GM12878 (cell line): ENCODE results near the gene IGSF8. TPM values are rescaled to one million over a fixed set of nuclear protein-coding genes. Genes with fewer than 3 reads are reported as not detected.

ENCODE experiments used
- ATAC-seq: fragments of 200-7000 bp; cut with Tn5 transposase; 3 replicates; pipeline ENCODE4 v1.9.1; 2020; ENCODE audit warnings: mild to moderate bottlenecking, moderate library complexity
- Bru-seq: library from RNA; stranded (reverse); fragments of 400-500 nt; gene quantifications from one replicate; lab custom pipeline; 2021; lab: Mats Ljungman, UMichigan
- BruChase-seq, 2 experiments: library from RNA; stranded (reverse); fragments of 400-500 nt; gene quantifications; one replicate each; lab custom pipeline; 2021; lab: Mats Ljungman, UMichigan
- BruUV-seq: library from RNA; stranded (reverse); fragments of 400-500 nt; replicated peaks from 2 replicates; lab custom pipeline; 2021; lab: Mats Ljungman, UMichigan
- CTCF ChIA-PET: fragments of 300-600 bp; sonication (Branson Sonifier 250); formaldehyde crosslinking; extraction: SDS; loops from one replicate; lab custom pipeline; 2021; ENCODE audit warnings: inconsistent platforms; lab: Yijun Ruan, JAX
- POLR2A ChIA-PET: fragments of 350-600 bp; formaldehyde crosslinking; extraction: SDS; loops from one replicate; lab custom pipeline; 2021; ENCODE audit warnings: inconsistent platforms; lab: Charles Lee
- RAD21 ChIA-PET: fragments of 300-600 bp; sonication (Branson Sonifier 250); formaldehyde crosslinking; loops from one replicate; lab custom pipeline; 2023; ENCODE audit warnings: antibody characterized with exemption; ENCODE audit not compliant: unreplicated experiment; lab: Charles Lee
- SMC1A ChIA-PET: fragments of 300-600 bp; sonication (Branson Sonifier 250); formaldehyde crosslinking; loops from one replicate; lab custom pipeline; 2023; ENCODE audit not compliant: unreplicated experiment, uncharacterized antibody; lab: Charles Lee
- DNase-seq: peaks from one replicate; pipeline ENCODE4 v3.0.0-alpha.2; 2011; ENCODE audit warnings: low read depth, low spot score
- FAIRE-seq: peaks from 3 replicates; lab custom pipeline; 2011; peaks lifted over from hg19 to GRCh38; lab: Jason Lieb, UNC
- H2AFZ ChIP-seq: 2 replicates; pipeline ENCODE4 v1.6.0; 2011; ENCODE audit warnings: low read depth, low read length, control low read depth; ENCODE audit not compliant: control insufficient read depth
- H3K27ac ChIP-seq: 2 replicates; pipeline ENCODE4 v1.5.1; 2011; ENCODE audit warnings: control low read depth; ENCODE audit not compliant: control insufficient read depth, insufficient read depth
- H3K27me3 ChIP-seq, 2 experiments: replicated peaks in 1 of 2; 2 replicates each; pipeline versions ENCODE4 v1.6.0 to v1.6.1; 2011; ENCODE audit warnings: low read length in 1 of 2; ENCODE audit not compliant: control insufficient read depth in 2 of 2, insufficient read depth in 2 of 2
- H3K36me3 ChIP-seq, 2 experiments: 2 replicates each; pipeline ENCODE4 v1.5.1; 2011; ENCODE audit warnings: low read length in 1 of 2; ENCODE audit not compliant: control insufficient read depth in 2 of 2, insufficient read depth in 2 of 2
- H3K4me1 ChIP-seq: 2 replicates; pipeline ENCODE4 v1.6.1; 2011; ENCODE audit warnings: mild to moderate bottlenecking, low read length, moderate library complexity, mixed read lengths; ENCODE audit not compliant: control insufficient read depth, insufficient read depth
- H3K4me2 ChIP-seq: 2 replicates; pipeline ENCODE4 v1.6.0; 2011; ENCODE audit warnings: control low read depth; ENCODE audit not compliant: control insufficient read depth, insufficient read depth
- H3K4me3 ChIP-seq: fragments of 200-600 bp; sonication (generic); 2 replicates; pipeline ENCODE4 v1.5.1; 2016
- H3K79me2 ChIP-seq: 2 replicates; pipeline ENCODE4 v1.6.0; 2011; ENCODE audit warnings: low read length; ENCODE audit not compliant: control insufficient read depth, insufficient read depth
- H3K9ac ChIP-seq: 2 replicates; pipeline ENCODE4 v1.8.0; 2011; ENCODE audit warnings: low read length, control low read depth, mixed read lengths; ENCODE audit not compliant: control insufficient read depth, insufficient read depth
- H3K9me3 ChIP-seq: replicated peaks from 3 replicates; pipeline ENCODE4 v1.5.1; 2011; ENCODE audit warnings: mild to moderate bottlenecking, low read length; ENCODE audit not compliant: control insufficient read depth, insufficient read depth
- H4K20me1 ChIP-seq: 2 replicates; pipeline ENCODE4 v1.6.0; 2011; ENCODE audit not compliant: control insufficient read depth, insufficient read depth
- CREM ChIP-seq: IDR thresholded peaks from 2 replicates; pipeline ENCODE4 v1.6.1; 2014; ENCODE audit warnings: antibody characterized with exemption, low read depth
- GATAD2B ChIP-seq: fragments of 450-650 bp; conservative IDR thresholded peaks from 2 replicates; pipeline ENCODE4 v1.6.1; 2017; ENCODE audit warnings: low read depth, mild to moderate bottlenecking, moderate library complexity
- IKZF1 ChIP-seq: fragments of 450-650 bp; conservative IDR thresholded peaks from 2 replicates; pipeline ENCODE4 v1.6.1; 2017; ENCODE audit warnings: antibody characterized with exemption, mild to moderate bottlenecking
- JUNB ChIP-seq: IDR thresholded peaks from 2 replicates; pipeline ENCODE4 v1.6.1; 2016; ENCODE audit warnings: antibody characterized with exemption, mild to moderate bottlenecking
- MEF2B ChIP-seq: fragments of 450-650 bp; IDR thresholded peaks from 2 replicates; pipeline ENCODE4 v1.6.1; 2018; ENCODE audit warnings: mild to moderate bottlenecking, moderate library complexity; ENCODE audit not compliant: partially characterized antibody, poor library complexity, severe bottlenecking
- NRF1 ChIP-seq: conservative IDR thresholded peaks from 2 replicates; pipeline ENCODE4 v1.6.1; 2011; ENCODE audit warnings: mild to moderate bottlenecking, low read depth, low read length, improper control_type of control experiment
- PAX5 ChIP-seq: IDR thresholded peaks from 2 replicates; pipeline ENCODE4 v1.6.1; 2011; ENCODE audit warnings: low read depth, low read length, borderline replicate concordance
- POLR2A ChIP-seq: IDR thresholded peaks from 2 replicates; pipeline ENCODE4 v1.6.1; 2011; ENCODE audit warnings: low read depth, mild to moderate bottlenecking, low read length
- SMAD5 ChIP-seq: IDR thresholded peaks from 2 replicates; pipeline ENCODE4 v1.6.1; 2016; ENCODE audit warnings: antibody characterized with exemption, low read depth
- SP1 ChIP-seq: IDR thresholded peaks from one replicate; pipeline ENCODE4 v1.6.1; 2011; ENCODE audit warnings: low read depth, low read length
- SRF ChIP-seq, 2 experiments: IDR thresholded peaks; 2 replicates each; pipeline ENCODE4 v1.6.1; 2011; ENCODE audit warnings: low read depth in 2 of 2, low read length in 2 of 2, mild to moderate bottlenecking in 1 of 2, moderate library complexity in 1 of 2
- SUPT20H ChIP-seq: IDR thresholded peaks from 2 replicates; pipeline ENCODE4 v1.6.1; 2011; ENCODE audit warnings: low read depth, mild to moderate bottlenecking, low read length, moderate library complexity, borderline replicate concordance; ENCODE audit not compliant: control insufficient read depth
- WGBS: methylation state at CpG from one replicate; pipeline ENCODE4 v1.1.6; 2016; ENCODE audit warnings: low lambda C conversion rate; ENCODE audit not compliant: insufficient replicate concordance, insufficient coverage; ENCODE audit errors: missing lambda C conversion rate; 5-methylcytosine and 5-hydroxymethylcytosine counted together
- in situ Hi-C: fragments of 300-500 bp; cut with MboI; formaldehyde crosslinking; loops from 9 replicates; pipeline ENCODE4 v1.14.3; 2018; ENCODE audit warnings: mixed read lengths
- intact Hi-C: fragments of 100-400 bp; cut with micrococcal nuclease; formaldehyde crosslinking; loops from one replicate; pipeline ENCODE4 v1.14.2; 2022; ENCODE audit not compliant: unreplicated experiment
- long read RNA-seq, 2 experiments: library from polyadenylated mRNA; unstranded; transcript quantifications; one replicate each; pipeline ENCODE4 v2.0.0, GENCODE V29; 2019 to 2020
- polyA minus RNA-seq, 3 experiments: library from RNA; depleted of rRNA, polyadenylated mRNA; stranded (reverse); fragments of >200 nt; gene quantifications; 2 replicates each; pipeline ENCODE4 v1.2.3, GENCODE V29; 2011
- polyA plus RNA-seq, 11 experiments: library from polyadenylated mRNA; depleted of rRNA in 4 of 11; unstranded in 6 of 11; stranded (reverse) in 5 of 11; fragments of >200 nt; fragmentation: Nextera tagmentation in 4 of 11; fragmentation: Illumina TruSeq in 1 of 11; extraction: Ambion mirVana in 4 of 11; extraction: Trizol in 1 of 11; gene quantifications; 1 replicate in 1 of 11; 2 replicates in 10 of 11; pipeline versions ENCODE4 v1.2.1 to v1.2.3, GENCODE V29; 2011 to 2016; ENCODE audit warnings: inconsistent platforms in 2 of 11, missing spikeins in 2 of 11, low read depth in 1 of 11
- total RNA-seq, 4 experiments: library from RNA; depleted of rRNA in 3 of 4; stranded (reverse); fragments of >200 nt in 3 of 4; fragmentation: Illumina TruSeq in 1 of 4; extraction: Trizol in 1 of 4; gene quantifications; 2 replicates each; pipeline versions ENCODE4 v1.2.1 to v1.2.3, GENCODE V29; 2013 to 2021
- TF ChIP-seq, protein P1 (sequence below): IDR thresholded peaks from 2 replicates; pipeline ENCODE4 v1.6.1; 2011; ENCODE audit warnings: mild to moderate bottlenecking, low read depth, low read length, moderate library complexity; ENCODE audit not compliant: insufficient replicate concordance

Gene IGSF8, protein sequence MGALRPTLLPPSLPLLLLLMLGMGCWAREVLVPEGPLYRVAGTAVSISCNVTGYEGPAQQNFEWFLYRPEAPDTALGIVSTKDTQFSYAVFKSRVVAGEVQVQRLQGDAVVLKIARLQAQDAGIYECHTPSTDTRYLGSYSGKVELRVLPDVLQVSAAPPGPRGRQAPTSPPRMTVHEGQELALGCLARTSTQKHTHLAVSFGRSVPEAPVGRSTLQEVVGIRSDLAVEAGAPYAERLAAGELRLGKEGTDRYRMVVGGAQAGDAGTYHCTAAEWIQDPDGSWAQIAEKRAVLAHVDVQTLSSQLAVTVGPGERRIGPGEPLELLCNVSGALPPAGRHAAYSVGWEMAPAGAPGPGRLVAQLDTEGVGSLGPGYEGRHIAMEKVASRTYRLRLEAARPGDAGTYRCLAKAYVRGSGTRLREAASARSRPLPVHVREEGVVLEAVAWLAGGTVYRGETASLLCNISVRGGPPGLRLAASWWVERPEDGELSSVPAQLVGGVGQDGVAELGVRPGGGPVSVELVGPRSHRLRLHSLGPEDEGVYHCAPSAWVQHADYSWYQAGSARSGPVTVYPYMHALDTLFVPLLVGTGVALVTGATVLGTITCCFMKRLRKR
- total RNA-seq (2013; cell fraction: nucleolus; rRNA removed): 18.3 and 20.5 TPM in 2 replicates
- total RNA-seq (2014; rRNA removed): 12.6 and 14.9 TPM in 2 replicates
- 5.3 and 5.5 TPM in 2 replicates for total RNA-seq (2014; rRNA removed; fragmentation: Illumina TruSeq; extraction: Trizol)
- 23.0 and 24.7 TPM in 2 replicates for total RNA-seq (2021)
- polyA plus RNA-seq (2011; ENCODE audit: low read depth): 2.5 TPM
- 5.5 and 15.7 TPM in 2 replicates for polyA plus RNA-seq (2011; rRNA removed)
- 25.8 and 32.6 TPM in 2 replicates for polyA plus RNA-seq (2011; cell fraction: cytosol; rRNA removed)
- polyA plus RNA-seq (2011; cell fraction: nucleus; rRNA removed): 55.5 and 56.0 TPM in 2 replicates
- polyA plus RNA-seq (2012): 7.6 and 9.1 TPM in 2 replicates
- 1.1 and 4.0 TPM in 2 replicates for polyA plus RNA-seq (2014; fragmentation: Illumina TruSeq; extraction: Trizol)
- 1 to 10 TPM in 1 of 2 experiments, under 1 TPM in 1; 0.64 to 1.2 TPM for polyA plus RNA-seq (2014; fragmentation: Nextera tagmentation; extraction: Ambion mirVana)
- 14.9 and 19.2 TPM in 2 replicates for polyA plus RNA-seq (2014; rRNA removed)
- polyA plus RNA-seq (2016; fragmentation: Nextera tagmentation; extraction: Ambion mirVana): 10 to 100 TPM; 12.8 to 15.0 TPM
- polyA minus RNA-seq (2011; rRNA and poly(A)+ RNA removed): 11.2 and 23.3 TPM in 2 replicates
- 8.1 and 10.8 TPM in 2 replicates for polyA minus RNA-seq (2011; cell fraction: cytosol; rRNA and poly(A)+ RNA removed)
- polyA minus RNA-seq (2011; cell fraction: nucleus; rRNA and poly(A)+ RNA removed): 13.1 and 16.0 TPM in 2 replicates
- percentile 64 among the genes with signal in this experiment for Bru-seq, nascent RNA
- percentile 65 among the genes with signal in this experiment for BruChase-seq, experiment 1, labeled RNA remaining after a 6-hour chase
- BruChase-seq, experiment 2, labeled RNA remaining after a 2-hour chase: percentile 61 among the genes with signal in this experiment
- long read RNA-seq, experiment 1, transcript IGSF8-201 (7 exons, 2,343 nt): major isoform, 17 of 21 reads
- long read RNA-seq, experiment 1, partial matches to known transcripts: 3 of 21 reads
- long read RNA-seq, experiment 1, other reads (novel, unspliced or antisense): 0 of 21 reads
- long read RNA-seq, experiment 2: 0 reads

DNA sequence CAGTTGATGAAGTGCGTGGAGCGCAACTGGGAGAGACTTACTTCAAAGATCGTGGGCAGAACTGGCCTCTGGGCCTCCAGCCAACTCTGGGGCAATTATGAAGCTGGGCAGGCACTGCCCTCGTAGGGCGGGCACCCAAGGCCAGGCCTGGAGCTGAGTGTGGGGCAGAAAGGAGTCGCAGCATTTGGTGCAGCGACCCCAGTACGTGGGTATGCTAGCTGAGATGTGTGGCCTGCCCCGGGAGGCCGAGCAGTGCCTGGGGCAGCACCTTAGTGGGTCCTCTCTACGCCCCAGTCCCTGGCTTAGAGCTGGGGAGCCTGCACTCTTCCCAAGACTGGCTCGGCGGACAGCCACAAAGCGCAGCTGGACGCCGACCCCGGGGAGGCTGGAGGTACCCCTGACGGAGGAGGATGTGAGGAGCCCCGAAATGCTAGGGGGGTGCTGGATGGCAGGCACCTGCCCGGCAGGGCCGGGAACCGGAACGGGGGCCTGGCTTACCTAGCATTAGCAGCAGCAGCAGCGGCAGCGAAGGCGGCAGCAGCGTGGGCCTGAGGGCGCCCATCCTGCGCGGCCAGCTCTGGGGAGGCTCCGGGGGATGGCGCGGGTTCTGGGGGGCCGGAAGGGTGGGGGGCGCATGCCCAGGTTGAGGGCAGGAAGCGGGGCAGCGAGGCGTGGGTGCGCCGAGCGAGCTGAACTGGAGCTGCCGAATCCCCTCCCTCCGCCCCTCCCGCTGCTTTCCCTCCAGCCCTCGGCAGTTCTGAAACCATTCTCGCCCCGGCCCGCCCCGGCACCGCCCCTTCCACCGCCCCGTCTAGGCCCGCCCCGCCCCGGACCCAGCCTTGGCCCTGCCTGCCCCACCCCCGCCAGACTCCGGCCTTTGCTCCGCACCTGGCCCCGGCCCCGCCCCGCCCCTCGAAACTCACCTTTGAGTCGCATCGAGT is at the start of gene IGSF8:
Gene IGSF8 (minus strand): TSS at position 709 of the 941 bp plus-strand sequence. CDS start 147 bp downstream, at position 562.
- no peaks in the 10 kb centered on the region; a peak in 1 of 4 replicates for H3K36me3 ChIP-seq
- FAIRE-seq (no peak), ATAC-seq (peak; percentile 78), DNase-seq (peak; percentile 44)
- RAD21 ChIA-PET: interaction anchor here (0.9 to 4.4 kb wide), 16 partner anchors 11 to 278 kb away, joined by 3 to 31 read pairs (median 4); partner anchors contain the start of genes DCAF8, KCNJ9 and PEX19
- CTCF ChIA-PET: interaction anchor here (0.8 to 30.2 kb wide), 17 partner anchors 11 to 278 kb away, joined by 3 to 1035 read pairs (median 7); partner anchors contain the start of genes KCNJ10, KCNJ9 and PIGM
- peak within 1 kb of the TSS; percentile 98 for H2AFZ ChIP-seq
- POLR2A ChIA-PET: interaction anchor here (0.7 to 2.0 kb wide), 8 partner anchors 12 to 540 kb away, joined by 3 to 8 read pairs (median 4); partner anchors contain the start of genes DCAF8 and PEX19
- 5% methylated on average over 31 of the region's 64 CpGs for WGBS
- H3K9me3 ChIP-seq: no peaks in the 10 kb centered on the region
- H3K9ac ChIP-seq: peak within 1 kb of the TSS; percentile 75
- peak within 1 kb of the TSS; percentile 97 for H3K4me2 ChIP-seq
- in situ Hi-C loops (loop anchor here (5.0 kb wide), 3 partner anchors 154 to 279 kb away; no protein-coding TSS in a partner anchor), intact Hi-C loops (no loop called here)
- no TSS peak for BruUV-seq
- peak within 1 kb of the TSS; percentile 58 for H3K27ac ChIP-seq
- SMC1A ChIA-PET: interaction anchor here (0.7 to 4.2 kb wide), 9 partner anchors 9 to 278 kb away, joined by 3 to 35 read pairs (median 5); partner anchors contain the start of gene PEX19
- no peaks in the 10 kb centered on the region; the same call in 1 of the 2 replicates for H4K20me1 ChIP-seq
- peaks cover 9% of the 10 kb centered on the region for H3K79me2 ChIP-seq
- H3K27me3 ChIP-seq: no peaks in the 10 kb centered on the region
- peak within 1 kb of the TSS; percentile 82 for H3K4me3 ChIP-seq
- H3K4me1 ChIP-seq: peaks cover 25% of the 10 kb centered on the region
- TF ChIP-seq, protein P1, sequence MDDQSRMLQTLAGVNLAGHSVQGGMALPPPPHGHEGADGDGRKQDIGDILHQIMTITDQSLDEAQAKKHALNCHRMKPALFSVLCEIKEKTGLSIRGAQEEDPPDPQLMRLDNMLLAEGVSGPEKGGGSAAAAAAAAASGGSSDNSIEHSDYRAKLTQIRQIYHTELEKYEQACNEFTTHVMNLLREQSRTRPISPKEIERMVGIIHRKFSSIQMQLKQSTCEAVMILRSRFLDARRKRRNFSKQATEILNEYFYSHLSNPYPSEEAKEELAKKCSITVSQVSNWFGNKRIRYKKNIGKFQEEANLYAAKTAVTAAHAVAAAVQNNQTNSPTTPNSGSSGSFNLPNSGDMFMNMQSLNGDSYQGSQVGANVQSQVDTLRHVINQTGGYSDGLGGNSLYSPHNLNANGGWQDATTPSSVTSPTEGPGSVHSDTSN: peak; percentile 23
- no peak for TF ChIP-seq SUPT20H
- peak; percentile 33 for TF ChIP-seq POLR2A
- peak; percentile 6; the same call in 1 of the 2 replicates for TF ChIP-seq CREM
- TF ChIP-seq IKZF1: 0 out of 2 replicates have a peak, but pooled peaks have one; percentile 11
- TF ChIP-seq NRF1: peak; percentile 18; the same call in 1 of the 2 replicates
- TF ChIP-seq SRF (IDR thresholded peaks at IDR 0.05; ENCODE audit: low read depth in 2 of 2, low read length in 2 of 2): 0 out of 4 replicates have a peak, but pooled peaks of 1 of the 2 experiments have one; percentile 13
- peak; percentile 16; the same call in 1 of the 2 replicates for TF ChIP-seq PAX5
- 0 out of 2 replicates have a peak, but pooled peaks have one; percentile 33 for TF ChIP-seq GATAD2B
- TF ChIP-seq SP1: peak; percentile 88
- TF ChIP-seq MEF2B: no peak
- TF ChIP-seq SMAD5: no peak
- TF ChIP-seq JUNB: no peak
